GM10266 (cell line): ENCODE data around the gene OR10R2.

Experiments
- DNase-seq: peaks from one replicate; pipeline ENCODE4 v3.0.0; 2012; ENCODE audit errors: extremely low spot score
- CTCF ChIP-seq: IDR thresholded peaks from 2 replicates; pipeline ENCODE4 v1.5.1; 2012; ENCODE audit warnings: mild to moderate bottlenecking, low read depth; ENCODE audit not compliant: control insufficient read depth, insufficient read depth; ENCODE audit errors: missing control alignments

OR10R2 gene

GRCh38 chr1:158458263-158458662 lies 13.8 kb upstream of the OR10R2 start:
- TF ChIP-seq CTCF, result no peak
- DNase-seq, result no peak

- no peak for TF ChIP-seq CTCF
- DNase-seq, result no peak
Observed at GRCh38 chr1:158461534-158461933, 10.5 kb upstream of the OR10R2 start, which contains the start of gene OR10K1. Gene OR10K1, plus strand, starts transcription at chr1:158461834. Its CDS starts 3,728 bp downstream, at chr1:158465562.

GRCh38 chr1:158485455-158485854 lies 13.4 kb downstream of the OR10R2 start:
- TF ChIP-seq CTCF, result no peak
- no peak for DNase-seq

GRCh38 chr1:158491316-158491715 lies 19.3 kb downstream of the OR10R2 start:
- TF ChIP-seq CTCF, result no peak
- DNase-seq, result no peak

- no peak for DNase-seq
- TF ChIP-seq CTCF, result no peak
Observed at GRCh38 chr1:158493054-158493453, 21.0 kb downstream of the OR10R2 start.

GRCh38 chr1:158494796-158495195 lies 22.8 kb downstream of the OR10R2 start:
- no peak for DNase-seq
- no peak for TF ChIP-seq CTCF

- TF ChIP-seq CTCF, result peak; percentile 29
- DNase-seq, result no peak
Observed at GRCh38 chr1:158496374-158496773, 24.4 kb downstream of the OR10R2 start.
